ENCODE results near the gene SCNN1A. TPM values are rescaled to one million over a fixed set of nuclear protein-coding genes. Genes with fewer than 3 reads are reported as not detected.

Gene SCNN1A
- total RNA-seq, 1 donor from 2014 or later = 10.2 TPM

DNA sequence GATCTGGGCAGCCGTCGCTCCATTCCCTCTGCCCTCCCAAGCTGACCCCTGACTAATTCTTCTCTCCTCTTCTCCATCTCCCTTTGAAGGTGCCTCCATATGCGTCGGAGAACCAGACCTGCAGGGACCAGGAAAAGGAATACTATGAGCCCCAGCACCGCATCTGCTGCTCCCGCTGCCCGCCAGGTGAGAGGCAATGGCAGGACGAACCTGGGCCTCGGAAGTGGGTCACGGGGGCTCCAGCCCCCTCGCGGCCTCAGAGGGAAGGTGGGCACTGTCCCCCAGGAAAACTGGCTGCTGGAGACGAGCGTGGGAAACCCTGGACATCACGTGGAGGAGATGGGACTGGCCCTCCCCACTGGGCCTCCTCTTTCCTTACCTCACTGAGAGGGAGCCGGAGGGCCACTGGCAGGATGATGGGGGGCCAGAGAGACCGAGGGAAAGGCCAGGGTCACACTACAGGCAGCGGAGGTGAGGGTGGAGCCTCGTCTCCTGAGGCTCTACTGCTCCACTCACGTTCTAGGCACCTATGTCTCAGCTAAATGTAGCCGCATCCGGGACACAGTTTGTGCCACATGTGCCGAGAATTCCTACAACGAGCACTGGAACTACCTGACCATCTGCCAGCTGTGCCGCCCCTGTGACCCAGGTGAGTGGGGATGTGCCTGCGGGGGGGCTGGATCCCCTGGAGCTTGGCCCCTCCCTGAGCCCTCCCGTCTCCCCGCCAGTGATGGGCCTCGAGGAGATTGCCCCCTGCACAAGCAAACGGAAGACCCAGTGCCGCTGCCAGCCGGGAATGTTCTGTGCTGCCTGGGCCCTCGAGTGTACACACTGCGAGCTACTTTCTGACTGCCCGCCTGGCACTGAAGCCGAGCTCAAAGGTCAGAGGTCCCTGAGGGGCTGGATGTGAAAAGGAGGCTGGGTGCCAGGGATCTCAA lies 9.4 kb upstream of the SCNN1A start:
- DNase-seq = no peak

- DNase-seq = peak; percentile 80
Measured at GRCh38 chr12:6383572-6384498, 8.5 kb upstream of the SCNN1A start, which contains the start of gene LTBR. Gene LTBR, plus strand, starts transcription at chr12:6384162. Its CDS starts 197 bp downstream, at chr12:6384359.

GRCh38 chr12:6382982-6383381 lies 7.6 kb upstream of the SCNN1A start:
- no peak for DNase-seq

GRCh38 chr12:6382371-6382770 lies 7.0 kb upstream of the SCNN1A start:
- DNase-seq = no peak

- DNase-seq = no peak
Measured at GRCh38 chr12:6380141-6381121, 5.1 kb upstream of the SCNN1A start.

DNA sequence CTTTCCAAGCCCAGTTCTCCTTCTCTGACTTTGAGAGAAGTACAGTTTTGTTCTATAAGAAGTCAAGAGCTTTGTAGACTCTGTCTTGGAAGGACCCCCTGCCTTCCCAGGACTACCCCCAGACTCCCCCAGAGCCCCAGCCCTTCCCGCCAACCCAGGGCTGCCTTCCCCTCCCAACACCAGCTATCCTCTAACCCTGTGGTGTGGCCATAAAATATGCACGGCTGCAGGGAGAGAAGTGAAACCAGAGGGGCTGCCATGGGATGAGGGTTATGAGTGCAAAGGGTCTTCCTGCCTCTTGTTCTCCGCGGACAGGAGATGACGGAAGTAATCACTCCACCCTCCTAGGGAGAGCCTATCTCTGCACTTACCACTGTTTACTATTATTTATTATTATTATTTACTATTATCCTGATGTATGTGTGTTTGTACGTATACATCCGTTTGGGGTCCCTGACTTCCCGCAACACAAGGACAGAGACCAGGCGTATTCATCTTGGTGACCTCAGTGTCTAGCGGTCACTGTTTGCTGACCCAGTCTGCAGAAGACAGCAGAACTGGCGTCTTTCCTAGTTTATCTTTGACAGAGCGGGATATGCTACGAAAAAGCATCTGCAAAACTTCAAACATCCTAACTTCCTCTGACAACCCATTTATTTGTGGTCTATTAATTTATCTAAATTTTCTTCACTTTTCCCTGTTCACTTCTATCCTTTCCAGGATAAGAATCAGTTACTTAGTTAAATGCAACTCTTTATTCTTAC lies 3.5 kb upstream of the SCNN1A start:
- DNase-seq = no peak

- DNase-seq = no peak
Measured at GRCh38 chr12:6377667-6377994, 2.3 kb upstream of the SCNN1A start.

- no peak for DNase-seq
Measured at GRCh38 chr12:6376870-6377666, 1.7 kb upstream of the SCNN1A start.

GRCh38 chr12:6376079-6376869 lies 911 bp upstream of the SCNN1A start:
- DNase-seq = no peak

GRCh38 chr12:6374786-6375160 lies 590 bp downstream of the SCNN1A start:
- no peak for DNase-seq

- DNase-seq = no peak
Measured at GRCh38 chr12:6374028-6374785, 1.2 kb downstream of the SCNN1A start.

DNA sequence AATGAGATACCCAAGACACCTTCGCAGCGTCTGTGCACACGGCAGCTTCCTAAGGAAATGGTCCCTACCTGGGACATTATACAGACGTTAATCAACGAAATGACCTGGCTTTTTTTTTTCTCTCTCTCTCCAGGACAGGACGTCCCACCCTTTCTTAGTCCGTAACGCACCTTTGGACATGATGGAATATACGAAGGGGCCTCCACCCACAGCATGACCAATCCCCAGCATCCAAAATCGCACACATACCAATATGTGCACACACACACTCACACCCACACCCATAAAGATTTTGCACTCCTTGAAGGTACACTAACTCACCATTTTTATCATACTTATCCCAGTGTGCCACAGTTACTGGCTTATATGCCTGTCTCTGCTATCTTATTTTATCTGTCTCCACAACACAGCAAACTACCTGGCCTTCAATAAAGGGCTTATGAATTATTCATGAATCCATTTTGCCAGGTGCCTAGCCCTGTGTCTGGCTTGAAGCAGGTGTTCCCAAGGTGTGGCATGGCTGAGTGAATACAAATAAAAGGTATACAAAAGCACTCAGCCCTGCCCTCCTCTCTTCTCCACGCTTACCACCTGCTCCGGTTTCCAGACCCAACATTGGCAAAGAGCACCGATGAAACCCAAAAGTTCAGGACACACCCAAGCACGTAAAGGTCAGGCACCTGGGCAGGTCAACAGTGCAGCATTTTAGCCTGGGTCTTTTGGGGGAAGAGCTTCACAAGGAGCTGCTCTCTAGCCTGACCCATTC lies 2.2 kb downstream of the SCNN1A start:
- DNase-seq = no peak

GRCh38 chr12:6372403-6373003 lies 2.9 kb downstream of the SCNN1A start:
- peak; percentile 46 for DNase-seq

GRCh38 chr12:6370994-6371754 lies 4.2 kb downstream of the SCNN1A start:
- no peak for DNase-seq

- no peak for DNase-seq
Measured at GRCh38 chr12:6370576-6370935, 4.8 kb downstream of the SCNN1A start.

DNA sequence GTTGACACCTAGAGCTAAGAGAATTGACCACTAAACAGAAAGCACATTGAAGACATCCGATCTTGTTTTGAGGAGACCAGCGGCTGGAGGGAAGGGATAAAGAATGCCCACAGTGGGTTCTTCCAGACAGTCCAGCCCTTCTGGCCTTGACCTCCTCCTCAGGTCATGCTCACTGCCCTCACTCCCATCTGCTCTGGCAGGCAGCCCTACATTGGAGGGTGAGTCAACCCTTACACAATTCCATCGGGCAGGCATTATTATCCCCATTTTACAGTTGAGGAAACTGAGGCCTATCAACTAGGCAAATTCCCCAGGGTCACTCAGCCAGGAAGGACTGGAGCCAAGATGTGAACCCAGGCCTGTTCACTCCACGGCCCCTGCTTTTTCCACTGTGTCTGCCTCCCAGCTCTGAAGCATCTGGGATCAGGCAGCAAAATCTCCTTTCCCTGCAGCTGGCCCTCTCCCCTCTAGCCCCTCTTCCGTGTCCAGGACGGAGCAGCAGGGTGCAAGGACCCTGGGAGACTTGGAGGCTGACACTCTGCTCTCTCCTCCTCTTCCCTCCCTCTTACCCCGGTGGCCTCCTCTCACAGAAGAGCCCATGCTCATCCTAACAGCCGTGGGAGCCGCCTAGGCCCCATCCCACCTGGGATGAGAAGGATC lies 5.3 kb downstream of the SCNN1A start:
- no peak for DNase-seq

Measured in skin of body (tissue), 2 donors.